HepG2 (cell line): ENCODE results near the gene JAKMIP2. TPM values are rescaled to one million over a fixed set of nuclear protein-coding genes. Genes with fewer than 3 reads are reported as not detected.

ENCODE experiments used
- ATAC-seq: fragments of 200-7000 bp; cut with Tn5 transposase; 3 replicates; pipeline ENCODE4 v1.9.1; 2020; ENCODE audit warnings: mild to moderate bottlenecking, moderate library complexity
- BruUV-seq: library from RNA; stranded (reverse); fragments of 400-500 nt; replicated peaks from 2 replicates; lab custom pipeline; 2021; lab: Mats Ljungman, UMichigan
- CTCF ChIA-PET: fragments of 300-600 bp; formaldehyde crosslinking; extraction: SDS; loops from one replicate; lab custom pipeline; 2021; ENCODE audit warnings: low total read pairs, inconsistent platforms, low intra/inter-chr PET ratio; lab: Yijun Ruan, JAX
- POLR2A ChIA-PET: fragments of 350-600 bp; sonication (Branson Sonifier 250); formaldehyde crosslinking; loops from one replicate; lab custom pipeline; 2020; ENCODE audit warnings: antibody characterized with exemption, inconsistent platforms; lab: Yijun Ruan, JAX
- DNase-seq: peaks from one replicate; pipeline ENCODE4 v3.0.0-alpha.2; 2015; ENCODE audit warnings: low spot score
- FAIRE-seq: peaks from 3 replicates; lab custom pipeline; 2011; peaks lifted over from hg19 to GRCh38; lab: Jason Lieb, UNC
- H2AFZ ChIP-seq: one replicate; pipeline ENCODE4 v1.6.1; 2011; ENCODE audit warnings: low read length, inconsistent platforms
- H3K27ac ChIP-seq: fragments of 300-600 bp; 3 replicates; pipeline ENCODE4 v1.8.0; 2011; ENCODE audit warnings: mixed run types, mild to moderate bottlenecking, mixed read lengths, low read length, inconsistent platforms; ENCODE audit not compliant: insufficient read depth; ENCODE audit errors: extremely low read length
- H3K27me3 ChIP-seq, 2 experiments: fragments of 200-600 bp in 1 of 2; 2 replicates in 1 of 2; 3 replicates in 1 of 2; pipeline versions ENCODE4 v1.6.0 to v1.8.0; 2011; ENCODE audit warnings: low read length in 2 of 2, mild to moderate bottlenecking in 2 of 2, moderate library complexity in 2 of 2, inconsistent platforms in 1 of 2; ENCODE audit not compliant: insufficient read depth in 2 of 2, control insufficient read depth in 1 of 2
- H3K36me3 ChIP-seq, 2 experiments: fragments of 200-600 bp in 1 of 2; replicated peaks in 1 of 2; 2 replicates in 1 of 2; 3 replicates in 1 of 2; pipeline versions ENCODE4 v1.5.1 to v1.8.0; 2011; ENCODE audit warnings: low read length in 2 of 2, inconsistent platforms in 1 of 2; ENCODE audit not compliant: insufficient read depth in 2 of 2, control insufficient read depth in 1 of 2
- H3K4me1 ChIP-seq: 2 replicates; pipeline ENCODE4 v1.5.1; 2012; ENCODE audit warnings: low read length, inconsistent platforms; ENCODE audit not compliant: insufficient read depth
- H3K4me2 ChIP-seq: 2 replicates; pipeline ENCODE4 v1.6.0; 2011; ENCODE audit warnings: low read depth, low read length, inconsistent platforms
- H3K4me3 ChIP-seq, 3 experiments: fragments of 200-600 bp in 1 of 3; sonication (generic), shearing (Covaris generic) in 1 of 3; replicated peaks in 1 of 3; 2 replicates each; pipeline ENCODE4 v1.5.1; 2011 to 2016; ENCODE audit warnings: low read length in 3 of 3, inconsistent platforms in 2 of 3, low read depth in 2 of 3, mild to moderate bottlenecking in 2 of 3, control low read depth in 1 of 3, mixed read lengths in 1 of 3; ENCODE audit not compliant: insufficient read depth in 1 of 3
- H3K79me2 ChIP-seq: one replicate; pipeline ENCODE4 v1.6.1; 2011; ENCODE audit warnings: low read length, inconsistent platforms; ENCODE audit not compliant: insufficient read depth
- H3K9ac ChIP-seq: 2 replicates; pipeline ENCODE4 v1.6.0; 2011; ENCODE audit warnings: mild to moderate bottlenecking, low read depth, low read length, inconsistent platforms; ENCODE audit not compliant: insufficient read depth
- H3K9me3 ChIP-seq: 2 replicates; pipeline ENCODE4 v1.5.1; 2012; ENCODE audit warnings: mild to moderate bottlenecking, low read length
- H4K20me1 ChIP-seq: 2 replicates; pipeline ENCODE4 v1.6.0; 2011; ENCODE audit warnings: inconsistent platforms, mild to moderate bottlenecking, low read length, moderate library complexity; ENCODE audit not compliant: insufficient read depth
- AFF4 ChIP-seq: sonication (generic); formaldehyde crosslinking; IDR thresholded peaks from 2 replicates; pipeline ENCODE4 v1.4.0; 2020; ENCODE audit warnings: missing genetic modification reagents
- CREBL2 ChIP-seq: sonication (generic); formaldehyde crosslinking; IDR thresholded peaks from 2 replicates; pipeline ENCODE4 v1.8.1; 2023; ENCODE audit warnings: missing genetic modification reagents, mild to moderate bottlenecking, borderline replicate concordance
- ELF4 ChIP-seq: sonication (generic); formaldehyde crosslinking; IDR thresholded peaks from 2 replicates; pipeline ENCODE4 v1.5.0; 2020; ENCODE audit warnings: missing genetic modification reagents, mild to moderate bottlenecking, moderate library complexity, borderline replicate concordance
- FOXJ3 ChIP-seq: sonication (generic); formaldehyde crosslinking; IDR thresholded peaks from 2 replicates; pipeline ENCODE4 v1.4.0; 2020; ENCODE audit warnings: missing genetic modification reagents, mild to moderate bottlenecking, borderline replicate concordance
- HES4 ChIP-seq: sonication (generic); formaldehyde crosslinking; IDR thresholded peaks from 2 replicates; pipeline ENCODE4 v1.9.0; 2021; ENCODE audit warnings: mild to moderate bottlenecking, missing genetic modification reagents, borderline replicate concordance
- PBX2 ChIP-seq: IDR thresholded peaks from 2 replicates; pipeline ENCODE4 v1.6.1; 2016; ENCODE audit warnings: control low read depth
- PLRG1 ChIP-seq: fragments of 450-650 bp; conservative IDR thresholded peaks from 2 replicates; pipeline ENCODE4 v1.6.1; 2016
- SKI ChIP-seq: fragments of 450-650 bp; IDR thresholded peaks from one replicate; pipeline ENCODE4 v1.6.1; 2018; ENCODE audit warnings: mild to moderate bottlenecking; ENCODE audit not compliant: partially characterized antibody
- SRSF1 ChIP-seq: fragments of 200-400 bp; formaldehyde crosslinking; optimal IDR thresholded peaks from 2 replicates; pipeline ENCODE3; 2017; ENCODE audit warnings: mild to moderate bottlenecking, low read depth, low read length, moderate library complexity
- TEAD2 ChIP-seq: sonication (generic); formaldehyde crosslinking; IDR thresholded peaks from 2 replicates; pipeline ENCODE4 v1.9.0; 2021; ENCODE audit warnings: missing genetic modification reagents
- ZGPAT ChIP-seq: IDR thresholded peaks from 2 replicates; pipeline ENCODE4 v1.6.1; 2016; ENCODE audit warnings: mild to moderate bottlenecking
- ZNF333 ChIP-seq: sonication (generic); formaldehyde crosslinking; IDR thresholded peaks from 2 replicates; pipeline ENCODE4 v1.4.0; 2020; ENCODE audit warnings: mild to moderate bottlenecking, missing genetic modification reagents, borderline replicate concordance
- ZNF343 ChIP-seq: sonication (generic); formaldehyde crosslinking; IDR thresholded peaks from 2 replicates; pipeline ENCODE4 v1.4.0; 2020; ENCODE audit warnings: mild to moderate bottlenecking, missing genetic modification reagents
- ZNF703 ChIP-seq: sonication (generic); formaldehyde crosslinking; IDR thresholded peaks from 2 replicates; pipeline ENCODE4 v1.5.1; 2020; ENCODE audit warnings: missing genetic modification reagents, mild to moderate bottlenecking, moderate library complexity, borderline replicate concordance
- WGBS: methylation state at CpG from one replicate; pipeline ENCODE4 v1.1.6; 2017; ENCODE audit warnings: low lambda C conversion rate; 5-methylcytosine and 5-hydroxymethylcytosine counted together
- in situ Hi-C: cut with HindIII; loops from 2 replicates; pipeline ENCODE4 v1.10.0; 2017; ENCODE audit warnings: low pct_unique_long_range_greater_than_20kb; ENCODE audit not compliant: extremely low pct_ligation_motif_present
- intact Hi-C: fragments of 100-400 bp; cut with micrococcal nuclease; formaldehyde crosslinking; loops from one replicate; pipeline ENCODE4 v1.10.0; 2022; ENCODE audit not compliant: unreplicated experiment
- polyA plus RNA-seq, 8 experiments: library from polyadenylated mRNA; depleted of rRNA in 3 of 8; stranded (reverse) in 7 of 8; unstranded in 1 of 8; fragments of >200 nt; fragmentation: Illumina TruSeq in 4 of 8; extraction: Trizol in 4 of 8; gene quantifications; 2 replicates each; pipeline versions ENCODE4 v1.2.1 to v1.2.3, GENCODE V29; 2011 to 2016; ENCODE audit warnings: low read depth in 4 of 8, missing spikeins in 1 of 8, mixed read lengths in 1 of 8; ENCODE audit not compliant: insufficient read depth in 1 of 8
- total RNA-seq, 5 experiments: library from RNA; depleted of rRNA; stranded (reverse); fragments of >200 nt; fragmentation: Illumina TruSeq; extraction: Trizol; gene quantifications; 2 replicates each; pipeline ENCODE4 v1.2.3, GENCODE V29; 2016; ENCODE audit warnings: low read depth in 1 of 5

Gene JAKMIP2
- total and polyA plus RNA-seq, 2 of the 13 experiments (the other 11 are each of a cell fraction or from before 2014, with no cell fraction given): 0.04 to 2.1 TPM

GRCh38 chr5:147575598-147575997 is 206.9 kb downstream of the JAKMIP2 start:
- Histone ChIP-seq H3K27me3 (no peaks in the 10 kb centered on the region), H3K4me1 (no peaks in the 10 kb centered on the region), H2AFZ (no peak overlapping the region), H3K4me2 (no peak overlapping the region), H3K9ac (no peak overlapping the region), H3K9me3 (no peaks in the 10 kb centered on the region), H3K36me3 (no peaks in the 10 kb centered on the region), H4K20me1 (no peaks in the 10 kb centered on the region), H3K27ac (no peak overlapping the region), H3K4me3 (no peak overlapping the region), H3K79me2 (no peaks in the 10 kb centered on the region)
- DNase-seq (no peak), FAIRE-seq (no peak), ATAC-seq (no peak)
- intact Hi-C loops: loop anchor here (10.0 kb wide), 1 partner anchor 1041 kb away; no protein-coding TSS in a partner anchor
- in situ Hi-C loops: loop anchor here (5.0 to 10.0 kb wide), 2 partner anchors 123 to 351 kb away; no protein-coding TSS in a partner anchor
- ChIA-PET CTCF (no interaction called here), POLR2A (no interaction called here)
- WGBS: 25% methylated on average over 4 of the region's 4 CpGs
- BruUV-seq: no TSS peak
- TF ChIP-seq ZNF343 (CRISPR knock-in tag) (no peak), TEAD2 (no peak), ELF4 (CRISPR knock-in tag) (no peak), AFF4 (CRISPR knock-in tag) (no peak), CREBL2 (CRISPR knock-in tag) (no peak), PLRG1 (no peak), ZNF703 (CRISPR knock-in tag) (no peak), ZGPAT (CRISPR knock-in tag) (no peak), ZNF333 (no peak), PBX2 (CRISPR knock-in tag) (no peak), HES4 (CRISPR knock-in tag) (no peak), FOXJ3 (CRISPR knock-in tag) (no peak), SKI (no peak), SRSF1 (no peak)
- TF ChIP-seq, all 625 proteins: peak for 0
